Transverse colon (tissue), 4 donors: ENCODE results near the gene FYB2. TPM values are rescaled to one million over a fixed set of nuclear protein-coding genes. Genes with fewer than 3 reads are reported as not detected.
A peak's percentile ranks its signal among the peaks of the same experiment; 100 is the strongest.

Experiments used
- DNase-seq: peaks from one replicate; pipeline ENCODE4 v3.0.0-alpha.2; 2019
- H3K27ac ChIP-seq, 4 donors: fragments of 200-600 bp; sonication (generic); 2 replicates each; pipeline ENCODE4 v1.5.1; 2016 to 2018; ENCODE audit warnings: inconsistent platforms in 4 of 4
- H3K27me3 ChIP-seq: fragments of 200-600 bp; sonication (generic); 2 replicates; pipeline ENCODE4 v1.5.1; 2017; ENCODE audit warnings: inconsistent platforms
- H3K36me3 ChIP-seq, 4 donors: fragments of 200-600 bp; sonication (generic); 2 replicates each; pipeline ENCODE4 v1.5.1; 2017 to 2019; ENCODE audit warnings: inconsistent platforms in 4 of 4
- H3K4me1 ChIP-seq, 4 donors: fragments of 200-600 bp; sonication (generic); 2 replicates each; pipeline ENCODE4 v1.5.1; 2017 to 2020; ENCODE audit warnings: inconsistent platforms in 4 of 4
- H3K4me3 ChIP-seq, 4 donors: fragments of 200-600 bp; sonication (generic); 1 replicate in 1 of 4; 2 replicates in 3 of 4; pipeline versions ENCODE4 v1.5.1 to v1.6.1; 2017 to 2019; ENCODE audit warnings: inconsistent platforms in 4 of 4
- H3K9me3 ChIP-seq, 2 donors: fragments of 200-600 bp; sonication (generic); 2 replicates each; pipeline ENCODE4 v1.5.1; 2017 to 2019; ENCODE audit warnings: inconsistent platforms in 2 of 2
- EP300 ChIP-seq: sonication (generic); formaldehyde crosslinking; IDR thresholded peaks from one replicate; pipeline ENCODE4 v1.6.1; 2017; ENCODE audit warnings: antibody characterized with exemption, low read depth
- POLR2A ChIP-seq: fragments of 450-650 bp; IDR thresholded peaks from one replicate; pipeline ENCODE4 v1.6.1; 2016; ENCODE audit warnings: antibody characterized with exemption, mild to moderate bottlenecking, moderate library complexity
- POLR2AphosphoS5 ChIP-seq, 3 donors: sonication (generic); formaldehyde crosslinking; IDR thresholded peaks; one replicate each; pipeline ENCODE4 v1.6.1; 2016; ENCODE audit warnings: antibody characterized with exemption in 3 of 3
- WGBS, 2 donors: methylation state at CpG; one replicate each; pipeline ENCODE4 v1.1.5; 2018; ENCODE audit warnings: low coverage in 1 of 2; 5-methylcytosine and 5-hydroxymethylcytosine counted together
- in situ Hi-C, 4 donors: fragments of 200-750 bp; cut with MboI; loops; one replicate each; pipeline versions ENCODE4 v1.15.0 to v1.15.1; 2017; ENCODE audit warnings: low sequenced_read_pairs in 3 of 4, low pct_ligation_motif_present in 1 of 4, low pct_unique_long_range_greater_than_20kb in 1 of 4
- intact Hi-C: fragments of 100-400 bp; cut with DNase I; formaldehyde crosslinking; loops from one replicate; pipeline ENCODE4 v1.15.1; 2023; ENCODE audit warnings: low total_unique reads
- total RNA-seq, 4 donors: library from RNA; depleted of rRNA; stranded (reverse); fragments of >200 nt; gene quantifications; one replicate each; pipeline ENCODE4 v1.1.0, GENCODE V29; 2016
- TF ChIP-seq, protein P1 (sequence below), 5 experiments: fragments of 200-600 bp in 3 of 5; fragments of 450-650 bp in 2 of 5; sonication (generic) in 3 of 5; IDR thresholded peaks; 1 replicate in 2 of 5; 2 replicates in 3 of 5; pipeline ENCODE4 v1.5.1; 2016 to 2017; ENCODE audit warnings: antibody characterized with exemption in 5 of 5, inconsistent platforms in 3 of 5, mild to moderate bottlenecking in 2 of 5, moderate library complexity in 1 of 5

FYB2 gene
- total RNA-seq, 4 donors from 2014 or later, result 2.4 to 7.1 (median 5.6) TPM

DNA sequence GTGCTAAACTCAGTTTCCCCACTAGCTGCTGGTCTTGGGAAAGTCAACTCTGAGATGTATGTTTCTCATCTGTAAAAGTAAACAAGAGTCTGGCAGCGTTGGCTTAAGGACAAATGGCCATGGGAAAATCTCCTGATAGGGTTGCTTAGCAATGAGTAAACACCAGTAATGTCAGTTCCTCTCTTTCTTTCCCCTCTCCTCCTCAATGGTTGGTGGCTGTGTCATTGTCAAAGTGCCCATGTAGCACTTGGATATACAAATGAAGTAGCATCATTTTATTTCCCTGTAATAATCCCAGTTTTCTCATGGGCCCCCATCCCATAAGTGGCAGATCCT lies 2.2 kb upstream of the FYB2 start:
- in situ Hi-C loops, result no loop called here
- whole genome bisulfite sequencing, 2 donors, result 0 to 8% methylated on average over 1 of the region's 1 CpG
- no peaks in the 10 kb centered on the region for H3K36me3 ChIP-seq
- H3K9me3 ChIP-seq, result no peaks in the 10 kb centered on the region
- no peaks in the 10 kb centered on the region for H3K27me3 ChIP-seq
- H3K4me1 ChIP-seq, result peaks cover 0 to 20% (median 9%) of the 10 kb centered on the region in 4 donors
- DNase-seq, result no peak
- H3K27ac ChIP-seq, result no peak overlapping the region
- intact Hi-C loops, result no loop called here
- no peak for TF ChIP-seq POLR2AphosphoS5 (IDR thresholded peaks at IDR 0.05)
- no peak for TF ChIP-seq EP300
- TF ChIP-seq, protein P1, sequence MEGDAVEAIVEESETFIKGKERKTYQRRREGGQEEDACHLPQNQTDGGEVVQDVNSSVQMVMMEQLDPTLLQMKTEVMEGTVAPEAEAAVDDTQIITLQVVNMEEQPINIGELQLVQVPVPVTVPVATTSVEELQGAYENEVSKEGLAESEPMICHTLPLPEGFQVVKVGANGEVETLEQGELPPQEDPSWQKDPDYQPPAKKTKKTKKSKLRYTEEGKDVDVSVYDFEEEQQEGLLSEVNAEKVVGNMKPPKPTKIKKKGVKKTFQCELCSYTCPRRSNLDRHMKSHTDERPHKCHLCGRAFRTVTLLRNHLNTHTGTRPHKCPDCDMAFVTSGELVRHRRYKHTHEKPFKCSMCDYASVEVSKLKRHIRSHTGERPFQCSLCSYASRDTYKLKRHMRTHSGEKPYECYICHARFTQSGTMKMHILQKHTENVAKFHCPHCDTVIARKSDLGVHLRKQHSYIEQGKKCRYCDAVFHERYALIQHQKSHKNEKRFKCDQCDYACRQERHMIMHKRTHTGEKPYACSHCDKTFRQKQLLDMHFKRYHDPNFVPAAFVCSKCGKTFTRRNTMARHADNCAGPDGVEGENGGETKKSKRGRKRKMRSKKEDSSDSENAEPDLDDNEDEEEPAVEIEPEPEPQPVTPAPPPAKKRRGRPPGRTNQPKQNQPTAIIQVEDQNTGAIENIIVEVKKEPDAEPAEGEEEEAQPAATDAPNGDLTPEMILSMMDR (IDR thresholded peaks at IDR 0.05), result no peak
- no peak for TF ChIP-seq POLR2A
- no peak overlapping the region for H3K4me3 ChIP-seq

DNA sequence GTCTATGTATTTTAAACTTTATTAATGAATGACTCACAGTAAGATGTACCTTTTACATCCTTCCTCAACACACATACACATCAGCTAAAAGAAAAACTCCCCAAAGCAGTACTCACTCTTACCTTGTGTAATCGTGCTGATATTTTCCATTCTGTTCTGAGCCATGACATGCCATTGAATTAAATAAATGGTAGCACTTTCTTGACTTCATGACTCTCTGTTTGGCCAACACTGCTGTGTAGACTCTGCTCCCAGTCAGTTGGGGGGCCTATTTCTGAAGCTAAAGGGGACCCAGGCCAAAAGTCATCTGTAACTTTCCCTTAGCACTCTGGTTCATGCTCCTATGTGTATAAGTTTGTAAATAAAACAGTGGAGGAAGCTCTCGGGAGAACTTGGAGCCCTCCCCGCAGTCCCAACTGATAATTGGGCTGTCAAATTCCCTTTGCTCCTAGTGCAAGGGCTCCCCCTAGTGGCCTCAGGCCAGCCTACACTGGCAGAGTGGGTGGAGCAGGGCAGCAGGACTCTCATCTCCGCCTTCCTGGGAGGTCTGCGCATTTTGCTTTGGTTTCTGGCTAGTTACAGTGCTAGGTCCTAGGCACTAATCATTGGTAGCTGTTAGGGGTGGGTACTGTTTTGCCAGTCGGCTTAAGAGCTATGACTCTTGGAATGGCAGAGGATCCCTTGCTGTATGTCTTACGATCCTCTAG lies 1.7 kb upstream of the FYB2 start:
- TF ChIP-seq POLR2A, result no peak
- TF ChIP-seq, protein P1 (IDR thresholded peaks at IDR 0.05), result peak; percentile 82 to 93 (median 87)
- H3K36me3 ChIP-seq, result no peaks in the 10 kb centered on the region
- peaks cover 0 to 20% (median 9%) of the 10 kb centered on the region in 4 donors for H3K4me1 ChIP-seq
- H3K9me3 ChIP-seq, result no peaks in the 10 kb centered on the region
- intact Hi-C loops, result no loop called here
- in situ Hi-C loops, result no loop called here
- peak; percentile 86 for DNase-seq
- H3K4me3 ChIP-seq, result no peak overlapping the region
- no peak overlapping the region for H3K27ac ChIP-seq
- no peaks in the 10 kb centered on the region for H3K27me3 ChIP-seq
- WGBS, 2 donors, result 10 to 17% methylated on average over 4 to 7 of the region's 7 CpGs

- 69 to 70% methylated on average over 6 of the region's 6 CpGs for WGBS, 2 donors
- Histone ChIP-seq H3K4me3 (no peak overlapping the region), H3K9me3 (no peaks in the 10 kb centered on the region), H3K36me3 (no peaks in the 10 kb centered on the region), H3K27ac (no peak overlapping the region), H3K27me3 (no peaks in the 10 kb centered on the region), H3K4me1 (peaks cover 0 to 20% (median 9%) of the 10 kb centered on the region in 4 donors)
- in situ Hi-C loops, result no loop called here
- DNase-seq, result no peak
- intact Hi-C loops, result loop anchor here (10.0 kb wide), 1 partner anchor 1533 kb away; no protein-coding TSS in a partner anchor
- no peak for TF ChIP-seq POLR2AphosphoS5 (IDR thresholded peaks at IDR 0.05)
- no peak for TF ChIP-seq EP300
- TF ChIP-seq, protein P1 (IDR thresholded peaks at IDR 0.05), result no peak
- no peak for TF ChIP-seq POLR2A
Observed at GRCh38 chr1:56817716-56818463, 1.3 kb downstream of the FYB2 start.

DNA sequence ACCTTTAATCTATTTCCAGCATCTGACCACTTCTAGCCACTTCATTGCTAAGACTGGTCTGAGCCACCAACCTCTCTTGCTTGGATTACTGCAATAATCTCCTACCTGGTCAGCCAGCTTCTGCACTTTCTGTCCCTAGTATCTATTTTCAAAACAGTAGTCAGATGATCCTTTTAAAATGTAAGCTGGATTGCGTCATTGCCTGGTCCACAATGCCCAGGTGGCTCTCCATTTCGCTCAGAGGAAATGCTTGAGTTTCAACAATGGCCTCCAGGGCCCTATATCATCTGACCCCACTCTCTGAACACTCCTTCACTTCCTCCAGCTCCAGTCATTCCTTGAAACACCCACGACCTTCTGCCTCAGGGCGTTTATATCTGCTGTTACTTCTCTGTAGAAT lies 2.3 kb downstream of the FYB2 start:
- no peak for DNase-seq
- peaks cover 0 to 20% (median 9%) of the 10 kb centered on the region in 4 donors for H3K4me1 ChIP-seq
- H3K27ac ChIP-seq, result no peak overlapping the region
- H3K9me3 ChIP-seq, result no peaks in the 10 kb centered on the region
- H3K27me3 ChIP-seq, result no peaks in the 10 kb centered on the region
- in situ Hi-C loops (no loop called here), intact Hi-C loops (loop anchor here (10.0 kb wide), 1 partner anchor 1532 kb away; no protein-coding TSS in a partner anchor)
- TF ChIP-seq EP300 (no peak), POLR2A (no peak), POLR2AphosphoS5 (IDR thresholded peaks at IDR 0.05) (no peak)
- TF ChIP-seq, protein P1 (IDR thresholded peaks at IDR 0.05), result no peak
- WGBS, 2 donors, result 63 to 75% methylated on average over 4 of the region's 4 CpGs
- no peaks in the 10 kb centered on the region for H3K36me3 ChIP-seq
- no peak overlapping the region for H3K4me3 ChIP-seq
